Activated naive CD4-positive, alpha-beta T cell treated with Interleukin-2 at 50 U/mL for 16 hours (primary cell): Measurements from ENCODE around the gene MSANTD2.

ENCODE experiments used
- DNase-seq: peaks from one replicate; pipeline ENCODE4 v3.0.0-alpha.2; 2020

Gene MSANTD2

DNA sequence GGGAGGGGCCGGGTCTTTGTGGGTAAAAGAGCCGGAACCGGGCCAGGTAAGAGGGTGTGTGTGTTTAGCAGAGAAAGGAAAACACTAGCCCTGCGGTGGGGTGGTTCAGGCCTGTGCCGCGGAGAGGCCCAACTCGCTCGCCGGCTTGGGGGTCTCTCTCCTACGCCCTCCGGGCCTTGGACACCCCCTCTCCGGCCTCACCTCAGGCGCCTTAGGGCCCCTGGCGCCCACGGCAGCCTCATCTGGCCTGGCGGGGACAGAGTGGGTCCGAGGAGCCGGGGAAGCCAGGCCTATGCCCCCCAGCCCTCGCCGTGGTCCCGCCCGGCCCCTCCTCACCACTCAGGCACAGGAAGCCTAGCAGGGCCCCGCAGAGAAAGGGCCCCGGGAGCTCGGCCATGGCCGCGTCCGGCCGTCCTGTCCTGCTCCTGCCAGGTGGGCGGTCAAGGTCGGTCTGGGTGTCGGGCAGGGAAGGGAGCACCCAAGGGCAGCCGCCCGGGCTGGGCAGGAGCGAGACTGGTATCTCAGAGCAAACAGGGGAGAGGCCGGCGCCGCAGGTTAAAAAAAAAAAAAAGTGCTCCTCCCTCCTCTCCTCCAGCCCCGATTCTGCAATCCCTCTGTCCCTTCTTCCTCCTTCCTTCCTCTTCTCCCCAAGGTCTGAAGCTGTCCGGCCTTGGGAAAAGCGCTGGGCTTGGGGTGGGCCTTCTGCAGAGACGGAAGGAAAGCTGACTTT is 48.3 kb downstream of the MSANTD2 start, which contains the start of gene VSIG2:
Gene VSIG2 (minus strand): TSS at position 515 of the 730 bp plus-strand sequence. CDS start 118 bp downstream, at position 397.
- DNase-seq = no peak

DNA sequence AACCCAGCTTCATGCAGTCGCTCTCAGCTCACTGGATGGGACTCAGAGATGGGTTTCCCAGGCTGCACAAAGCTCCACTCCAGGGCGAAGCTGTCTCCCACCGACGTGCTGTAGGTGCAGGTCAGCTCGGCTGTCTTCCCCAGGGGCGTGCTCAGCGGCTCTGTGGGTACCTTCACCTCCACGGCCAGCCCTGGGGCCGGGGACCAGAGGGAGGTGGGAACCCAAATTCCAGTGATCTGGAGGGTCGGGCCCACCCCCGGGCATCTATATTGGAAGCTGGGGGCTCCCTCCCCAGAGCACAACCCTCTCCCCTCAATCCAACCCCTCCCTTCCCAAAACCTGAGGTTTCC is 48.8 kb downstream of the MSANTD2 start:
- DNase-seq = no peak

DNA sequence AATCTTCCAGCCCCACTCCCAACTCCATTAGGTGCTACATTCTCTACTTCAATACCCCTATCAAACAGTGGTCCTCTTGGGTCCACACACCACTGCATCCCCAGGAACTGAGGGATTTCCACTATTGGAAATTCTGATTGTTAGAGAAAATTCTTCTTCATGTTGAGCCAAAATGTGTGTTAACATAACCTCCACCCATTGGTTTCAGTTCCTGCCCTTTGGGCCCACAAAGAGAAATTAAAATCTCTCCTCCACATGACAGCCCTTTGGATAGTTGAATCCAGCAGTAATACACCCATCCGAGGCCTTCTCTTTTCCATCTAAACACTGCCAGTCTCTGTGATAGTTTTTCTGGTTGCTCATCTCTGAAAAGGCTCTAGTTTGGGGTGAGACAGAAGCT is 50.3 kb downstream of the MSANTD2 start:
- no peak for DNase-seq

- no peak for DNase-seq
Observed at GRCh38 chr11:124748481-124749343, 51.5 kb downstream of the MSANTD2 start.

- DNase-seq = no peak
Observed at GRCh38 chr11:124748100-124748418, 52.1 kb downstream of the MSANTD2 start.

DNA sequence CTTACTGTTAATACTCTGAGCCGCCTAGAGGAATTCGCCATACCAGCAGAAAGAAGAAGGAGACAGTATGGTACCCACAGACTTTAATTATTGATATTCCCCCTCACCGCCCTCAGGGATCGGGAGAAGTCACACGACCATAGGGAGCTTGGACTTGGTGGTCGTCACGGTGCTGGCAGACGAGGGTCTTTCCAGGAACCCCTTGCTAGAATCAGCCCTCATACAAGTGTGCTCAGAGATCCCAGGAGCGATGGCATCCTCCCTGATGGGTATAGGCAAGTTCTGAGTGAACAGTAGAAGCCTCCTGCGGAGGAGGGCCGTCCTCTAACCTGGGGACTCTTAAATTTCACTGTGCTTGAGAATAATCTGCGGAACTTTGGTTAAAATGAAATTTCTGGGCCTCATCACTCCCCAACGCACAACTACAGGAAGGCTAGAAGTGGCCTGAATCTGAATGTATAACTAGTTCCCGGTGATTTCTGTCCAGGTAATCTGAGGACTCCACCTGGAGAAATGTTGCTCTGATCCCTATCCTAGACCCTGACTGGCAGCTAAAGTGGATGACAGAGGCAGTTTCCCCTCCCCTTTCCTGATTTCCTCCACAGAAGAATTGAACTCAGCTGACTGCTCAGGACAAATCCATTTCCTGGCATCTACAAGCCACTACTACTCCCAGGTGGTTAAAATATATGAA is 52.7 kb downstream of the MSANTD2 start:
- DNase-seq = no peak

- peak; percentile 79 for DNase-seq
Observed at GRCh38 chr11:124746621-124747243, 53.5 kb downstream of the MSANTD2 start.

DNA sequence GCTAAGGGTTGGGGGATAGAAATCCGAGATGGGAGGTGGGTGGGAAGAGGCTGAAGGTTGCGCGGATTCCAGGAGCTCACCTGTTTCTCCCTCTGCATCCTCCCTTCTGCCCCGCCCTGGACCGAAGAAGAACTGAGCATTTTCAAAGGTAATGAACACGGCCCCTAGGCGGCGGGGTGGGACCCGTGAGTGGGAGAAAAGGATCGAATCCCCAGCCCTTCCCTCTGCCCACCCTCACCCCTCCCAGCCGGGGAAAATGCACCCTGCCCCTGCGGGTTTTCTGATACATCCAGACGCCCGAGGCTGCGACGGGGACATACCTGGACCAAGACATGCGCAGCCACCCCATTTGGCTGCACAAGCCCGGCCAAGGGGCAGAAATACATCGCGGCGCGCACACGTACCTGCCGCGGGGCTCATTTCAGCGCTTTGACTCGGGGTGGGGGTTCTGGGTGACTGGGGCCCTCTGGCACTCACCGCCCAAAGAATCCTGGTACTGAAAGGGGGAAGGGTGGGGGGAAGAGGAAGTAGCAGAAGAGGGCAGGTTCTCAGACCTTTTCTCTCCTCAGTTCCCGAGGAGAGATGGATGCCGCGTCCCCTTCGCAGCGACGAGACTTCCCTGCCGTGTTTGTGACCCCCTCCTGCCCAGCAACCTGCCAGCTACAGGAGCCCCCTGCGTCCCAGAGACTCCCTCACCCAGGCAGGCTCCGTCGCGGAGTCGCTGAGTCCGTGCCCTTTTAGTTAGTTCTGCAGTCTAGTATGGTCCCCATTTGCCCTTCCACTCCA is 54.2 kb downstream of the MSANTD2 start:
- peak; percentile 30 for DNase-seq

DNA sequence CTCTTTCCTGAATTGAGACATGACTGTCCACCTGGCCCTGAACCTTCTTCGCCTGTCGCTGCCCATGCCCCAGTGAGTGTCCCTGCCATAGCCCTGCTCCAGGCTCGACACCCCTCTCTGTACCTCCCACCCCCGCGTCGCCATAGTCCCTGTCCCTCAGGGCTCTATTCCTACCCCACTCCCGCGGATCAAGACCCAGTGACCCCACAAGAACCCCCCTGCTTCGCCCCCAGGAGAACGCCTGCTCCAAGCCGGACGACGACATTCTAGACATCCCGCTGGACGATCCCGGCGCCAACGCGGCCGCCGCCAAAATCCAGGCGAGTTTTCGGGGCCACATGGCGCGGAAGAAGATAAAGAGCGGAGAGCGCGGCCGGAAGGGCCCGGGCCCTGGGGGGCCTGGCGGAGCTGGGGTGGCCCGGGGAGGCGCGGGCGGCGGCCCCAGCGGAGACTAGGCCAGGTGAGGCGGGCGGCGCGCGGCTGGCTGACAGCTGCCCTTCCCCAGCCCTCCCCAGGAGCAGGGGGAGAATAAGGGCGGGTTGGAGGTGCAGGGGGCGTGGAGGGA is 54.9 kb downstream of the MSANTD2 start:
- DNase-seq = no peak

GRCh38 chr11:124743050-124743449 is 57.2 kb downstream of the MSANTD2 start:
- no peak for DNase-seq

DNA sequence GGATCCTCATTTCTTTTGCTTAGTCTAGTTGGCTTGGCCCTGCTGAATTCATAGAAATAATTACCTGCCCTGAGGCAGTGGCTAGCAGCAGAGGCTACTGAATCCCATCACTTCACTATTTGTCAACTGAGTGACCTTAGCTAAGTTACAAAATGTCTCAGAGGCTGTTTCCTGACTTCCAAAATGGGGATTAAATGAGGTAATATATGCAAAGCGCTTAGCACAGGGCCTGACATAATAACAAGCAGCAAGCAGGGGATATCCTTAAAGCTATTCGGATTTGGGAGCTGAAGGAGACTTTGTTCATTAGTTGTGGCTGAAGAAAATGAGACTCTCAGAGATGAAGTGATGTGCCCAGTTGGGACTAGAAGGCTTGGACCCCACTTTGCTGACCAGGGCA is 57.7 kb downstream of the MSANTD2 start:
- DNase-seq = no peak

DNA sequence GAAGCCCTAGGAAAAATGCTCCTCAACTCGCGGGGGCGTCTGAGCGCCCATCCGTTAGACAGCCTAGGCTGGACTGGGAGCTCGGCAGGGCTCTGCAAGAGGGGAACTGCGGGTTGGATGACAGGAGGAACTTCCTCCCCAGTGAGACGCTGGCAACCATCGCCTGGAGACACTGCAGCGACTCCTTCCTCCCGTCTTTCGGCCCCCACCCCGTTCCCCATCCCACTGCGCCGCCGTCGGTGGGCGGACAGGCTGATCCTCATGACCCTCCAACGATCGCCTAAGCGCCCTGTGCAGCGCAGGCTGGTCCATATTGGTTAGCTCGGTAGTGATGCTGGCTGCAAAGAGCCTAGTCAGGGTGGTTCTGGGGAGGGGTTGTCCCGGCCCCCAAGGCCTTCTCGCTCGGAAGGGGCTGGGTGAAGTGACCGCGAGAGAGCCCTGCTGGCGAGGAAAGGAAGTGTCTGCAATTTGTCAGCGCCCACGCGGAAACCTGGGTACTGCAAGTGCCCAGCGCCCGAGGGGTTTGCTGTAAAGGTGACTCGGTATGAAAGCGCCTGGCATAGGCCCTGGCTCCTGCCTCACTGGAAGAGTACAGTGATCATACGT is 59.8 kb downstream of the MSANTD2 start:
- peak; percentile 68 for DNase-seq

GRCh38 chr11:124739479-124740276 is 60.5 kb downstream of the MSANTD2 start, which contains the start of gene NRGN:
TSS of gene NRGN (plus strand) at chr11:124739942. CDS start at chr11:124740085, 143 bp downstream.
- DNase-seq = peak; percentile 84

DNA sequence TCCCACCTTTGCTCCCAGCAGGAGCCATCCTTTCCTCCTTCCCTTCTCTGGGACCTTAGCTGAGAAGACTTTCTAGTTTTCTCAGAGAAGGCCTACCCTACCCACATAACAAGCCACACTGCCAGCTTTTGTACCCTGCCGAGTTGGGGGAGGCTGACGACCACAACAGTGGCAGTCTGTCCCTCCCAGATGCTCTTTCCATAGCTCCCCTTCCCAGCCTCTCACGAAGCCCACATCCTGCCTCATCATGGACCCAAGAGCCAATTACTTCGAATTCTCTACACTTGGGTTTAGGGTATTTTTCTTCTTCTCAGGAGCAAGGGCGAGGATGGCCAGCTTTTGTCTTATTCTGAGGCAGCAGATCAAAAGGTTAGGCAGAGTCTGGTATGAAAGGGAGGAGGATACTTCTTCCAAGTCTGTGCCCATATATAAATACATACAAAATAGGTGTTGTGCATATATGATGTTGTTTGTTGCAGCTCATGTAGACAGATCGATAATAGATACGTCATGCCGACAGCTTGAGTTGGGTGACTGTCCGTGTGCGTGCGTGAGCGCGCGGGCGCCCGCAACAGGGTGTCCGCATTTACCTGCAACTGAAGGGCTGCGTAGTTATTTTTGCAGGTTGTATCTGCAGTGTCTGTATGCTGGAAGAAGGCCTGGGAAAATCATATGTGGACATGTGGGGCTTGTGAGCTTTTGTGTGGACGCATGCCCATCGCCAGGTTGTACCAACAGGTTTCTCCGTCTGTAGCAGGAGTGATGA is 61.3 kb downstream of the MSANTD2 start:
- DNase-seq = no peak

DNA sequence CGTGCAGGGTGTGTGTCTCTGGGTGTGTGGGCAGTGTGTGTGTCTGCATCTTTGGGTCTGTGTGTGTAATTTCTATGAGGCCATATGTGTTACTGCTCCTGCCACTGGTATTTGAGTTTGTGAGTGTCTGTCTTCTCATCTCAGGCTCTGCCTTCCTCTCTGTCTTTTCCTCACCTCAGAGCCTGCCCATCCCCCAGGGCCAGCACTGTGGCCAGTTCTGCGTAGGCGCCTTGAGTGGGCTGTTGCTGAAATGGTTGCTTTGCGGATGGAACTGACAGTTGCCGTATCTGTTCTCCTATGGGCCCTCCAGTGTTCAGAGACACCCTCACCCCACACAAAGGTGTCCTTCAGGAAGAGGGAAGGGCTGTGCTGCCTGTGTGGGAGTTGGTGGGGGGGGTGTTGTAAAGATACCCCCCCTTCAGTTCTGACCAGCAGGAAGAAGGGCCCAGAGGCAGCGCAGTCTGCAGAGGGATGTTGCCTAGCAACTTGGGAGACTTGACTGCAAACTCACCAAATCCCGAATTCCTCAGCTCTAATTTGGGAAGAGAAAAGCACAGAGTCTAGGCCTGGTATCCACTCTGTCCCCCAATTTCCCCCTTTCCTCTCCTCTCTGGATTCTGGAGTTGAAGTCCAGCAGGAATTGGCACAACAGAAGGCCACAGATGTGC is 62.4 kb downstream of the MSANTD2 start:
- DNase-seq = no peak

GRCh38 chr11:124736736-124737135 is 63.5 kb downstream of the MSANTD2 start:
- no peak for DNase-seq

DNA sequence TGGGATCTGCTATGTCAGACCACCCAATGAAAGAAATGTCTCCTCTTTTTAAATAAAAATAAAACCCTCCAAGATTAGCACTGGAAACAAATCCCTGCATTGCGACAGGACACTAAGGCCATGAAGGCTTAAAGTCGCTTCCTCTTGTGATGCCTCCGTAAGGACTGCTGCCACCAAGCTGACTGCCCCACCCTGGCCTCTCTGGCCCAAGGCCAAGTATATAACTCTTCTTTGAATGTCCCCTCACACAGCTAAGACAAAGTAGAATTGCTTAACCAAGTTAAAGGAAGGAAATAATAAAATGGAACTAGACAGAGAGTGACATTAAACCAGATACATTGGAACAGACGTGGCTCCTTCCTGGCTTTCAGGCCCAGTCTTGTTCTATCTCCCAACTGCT is 68.0 kb downstream of the MSANTD2 start:
- DNase-seq = no peak

- no peak for DNase-seq
Observed at GRCh38 chr11:124729571-124729970, 70.6 kb downstream of the MSANTD2 start.

GRCh38 chr11:124728134-124728533 is 72.1 kb downstream of the MSANTD2 start:
- no peak for DNase-seq
